Fibroblast of skin of abdomen (primary cell): ENCODE data around the gene SLC25A34. TPM values are rescaled to one million over a fixed set of nuclear protein-coding genes. Genes with fewer than 3 reads are reported as not detected.
"Not testable (repeated sequence)": the region's sequence is repeated elsewhere in the genome, so short reads cannot be mapped to it uniquely, and the experiment has no call there.

ENCODE experiments used
- DNase-seq: peaks from one replicate; pipeline ENCODE4 v3.0.0-alpha.2; 2013
- polyA plus RNA-seq, 2 experiments: library from polyadenylated mRNA; unstranded; fragments of 120-200 nt; gene quantifications; one replicate each; pipeline ENCODE4 v1.2.1, GENCODE V29; 2013; ENCODE audit not compliant: insufficient read length in 2 of 2

The SLC25A34 gene
- 0.51 TPM for polyA plus RNA-seq (2013, experiment 1 of 2; ENCODE audit: insufficient read length)
- polyA plus RNA-seq (2013, experiment 2 of 2; ENCODE audit: insufficient read length): 1.1 TPM

DNA sequence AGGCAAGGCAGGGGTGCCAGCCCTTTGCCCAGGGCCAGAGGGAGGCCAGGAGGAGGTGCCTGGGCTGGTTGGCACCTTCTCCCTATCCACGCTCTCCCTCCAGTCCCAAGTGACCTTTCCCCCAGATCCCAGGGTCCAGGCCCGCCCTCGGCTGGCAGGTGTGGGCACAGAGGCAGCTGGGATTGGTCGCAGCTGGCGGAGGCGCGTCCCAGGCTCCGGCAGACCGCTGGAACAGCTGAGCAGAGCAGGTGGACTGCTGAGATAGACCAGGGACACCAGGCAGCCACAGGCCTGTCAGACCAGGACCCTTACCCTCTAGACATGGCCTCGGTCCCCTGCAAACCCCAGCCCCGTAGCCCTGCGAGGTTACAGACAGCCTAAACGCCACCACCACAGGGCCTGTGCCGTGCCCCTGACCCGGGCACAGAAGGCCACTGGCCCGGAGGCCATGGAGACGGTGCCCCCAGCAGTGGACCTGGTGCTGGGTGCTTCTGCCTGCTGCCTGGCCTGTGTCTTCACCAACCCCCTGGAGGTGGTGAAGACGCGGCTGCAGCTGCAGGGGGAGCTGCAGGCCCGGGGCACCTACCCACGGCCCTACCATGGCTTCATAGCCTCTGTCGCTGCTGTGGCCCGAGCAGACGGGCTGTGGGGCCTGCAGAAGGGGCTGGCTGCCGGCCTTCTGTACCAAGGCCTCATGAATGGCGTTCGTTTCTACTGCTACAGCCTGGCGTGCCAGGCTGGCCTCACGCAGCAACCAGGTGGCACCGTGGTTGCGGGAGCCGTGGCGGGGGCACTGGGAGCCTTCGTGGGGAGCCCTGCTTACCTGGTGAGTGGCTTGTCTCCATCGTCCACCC, at the start of gene SLC25A34:
TSS of gene SLC25A34 (plus strand) at position 221 of the 854 bp plus-strand sequence. CDS start at position 449, 228 bp downstream.
- DNase-seq: no peak

DNA sequence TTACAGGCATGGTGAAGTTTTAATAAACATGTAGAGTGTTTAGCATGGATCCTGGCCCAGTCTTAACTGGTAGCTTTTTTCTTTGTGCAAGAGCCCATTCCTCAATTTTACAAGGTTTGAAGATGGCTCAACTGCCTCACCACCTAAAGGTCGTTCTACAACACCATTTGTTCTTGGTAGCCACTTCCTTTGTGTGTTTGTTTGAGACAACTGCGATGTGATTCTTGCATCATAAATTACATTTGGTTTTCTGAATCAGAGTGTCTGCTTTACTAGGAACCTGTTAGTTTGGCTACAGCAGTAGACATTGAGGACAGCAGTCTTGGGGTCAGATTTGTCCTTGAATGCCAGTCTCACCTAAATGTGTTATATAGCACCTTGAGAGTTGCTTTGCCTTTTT, 48.6 kb upstream of the SLC25A34 start:
- no peak for DNase-seq

DNA sequence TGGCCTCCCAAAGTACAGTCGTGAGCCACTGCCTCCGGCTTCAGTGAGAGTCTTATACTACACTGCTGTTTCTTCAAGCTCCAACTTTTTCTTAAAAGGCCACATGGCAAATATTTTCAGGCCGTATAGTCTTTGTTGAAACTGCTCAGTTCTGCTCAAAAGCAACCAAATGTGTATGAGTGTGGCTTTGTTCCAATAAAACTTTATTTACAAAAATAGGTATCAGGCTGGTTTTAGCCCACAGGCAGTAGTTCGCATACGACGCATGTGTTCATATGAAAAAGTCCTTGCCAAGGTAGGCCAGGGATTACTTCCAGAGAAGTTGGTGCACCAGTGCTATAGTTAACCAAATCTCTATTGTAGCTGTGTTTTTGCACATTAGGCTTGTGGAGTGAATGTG, 45.7 kb upstream of the SLC25A34 start:
- DNase-seq: no peak

DNA sequence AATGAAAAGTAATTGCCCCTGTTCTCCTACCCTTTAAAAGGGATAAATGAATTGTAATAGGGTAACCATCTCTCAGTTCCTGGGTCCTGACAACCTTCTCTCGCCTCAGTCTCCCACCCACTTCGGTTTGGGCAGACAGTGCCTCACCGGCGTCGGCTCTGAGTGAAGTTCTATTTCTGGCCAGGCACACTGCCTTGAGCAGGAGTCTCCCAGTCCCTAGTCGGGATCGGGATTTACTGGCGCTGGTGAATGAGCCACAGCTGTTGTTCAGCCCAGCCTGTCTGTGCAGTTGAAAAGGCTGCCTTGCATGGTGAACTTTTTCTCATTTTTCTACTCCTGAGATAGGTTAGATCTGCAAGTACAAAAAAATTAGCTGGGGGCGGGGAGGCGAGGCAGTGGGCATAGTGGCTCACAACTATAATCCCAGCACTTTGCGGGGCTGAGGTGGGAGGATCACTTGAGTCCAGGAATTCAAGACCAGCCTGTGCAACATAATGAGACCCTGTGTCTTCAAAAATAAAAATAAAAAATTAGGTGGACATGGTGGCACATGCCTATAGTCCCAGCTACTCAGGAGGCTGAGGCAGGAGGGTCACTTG, 44.5 kb upstream of the SLC25A34 start:
- no peak for DNase-seq

DNA sequence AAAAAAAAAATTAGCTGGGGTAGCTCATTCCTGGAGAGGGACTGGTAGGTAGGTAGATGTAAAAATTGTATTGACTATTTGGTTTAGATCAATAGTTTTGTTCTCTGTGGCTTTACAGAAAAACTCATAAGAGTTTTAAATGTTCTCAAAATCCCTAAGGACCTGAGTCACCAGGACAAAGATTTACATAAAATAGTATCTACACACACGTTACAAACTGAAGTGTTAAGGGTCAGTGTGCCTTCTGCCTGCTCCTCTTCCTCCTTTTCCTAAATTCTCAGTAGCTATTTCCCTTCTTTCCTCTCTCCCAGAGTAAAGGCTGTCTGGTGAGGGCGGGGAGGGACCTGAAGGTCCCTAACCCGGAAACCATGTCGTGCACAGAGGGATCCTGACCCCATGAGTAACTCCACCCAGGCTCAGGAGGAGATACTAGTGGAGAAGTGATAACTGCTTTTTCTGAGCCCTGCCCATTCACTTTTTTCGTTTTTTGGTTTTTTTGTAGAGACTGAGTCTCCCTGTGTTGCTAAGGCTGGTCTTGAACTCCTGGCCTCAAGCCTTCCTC, 43.9 kb upstream of the SLC25A34 start:
- no peak for DNase-seq

DNA sequence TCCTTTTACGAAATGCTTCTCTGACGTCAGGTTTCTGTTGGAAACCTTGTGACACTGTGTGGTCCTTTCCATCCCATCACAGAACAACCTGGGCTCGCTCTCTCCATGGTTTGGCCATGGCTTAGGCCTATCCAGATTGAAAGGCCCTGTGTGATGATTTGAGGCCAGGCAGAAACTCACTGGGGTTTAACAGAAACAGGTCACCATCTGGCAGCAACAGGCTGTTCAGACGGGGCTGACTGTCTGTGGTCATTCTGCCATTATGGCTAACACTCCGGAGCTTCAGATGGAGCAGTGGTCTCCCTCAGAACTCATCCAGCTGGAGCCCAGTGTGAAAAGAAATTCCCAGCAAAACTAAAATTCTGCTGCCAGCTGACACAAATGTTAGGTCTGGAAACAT, 42.7 kb upstream of the SLC25A34 start:
- no peak for DNase-seq

DNA sequence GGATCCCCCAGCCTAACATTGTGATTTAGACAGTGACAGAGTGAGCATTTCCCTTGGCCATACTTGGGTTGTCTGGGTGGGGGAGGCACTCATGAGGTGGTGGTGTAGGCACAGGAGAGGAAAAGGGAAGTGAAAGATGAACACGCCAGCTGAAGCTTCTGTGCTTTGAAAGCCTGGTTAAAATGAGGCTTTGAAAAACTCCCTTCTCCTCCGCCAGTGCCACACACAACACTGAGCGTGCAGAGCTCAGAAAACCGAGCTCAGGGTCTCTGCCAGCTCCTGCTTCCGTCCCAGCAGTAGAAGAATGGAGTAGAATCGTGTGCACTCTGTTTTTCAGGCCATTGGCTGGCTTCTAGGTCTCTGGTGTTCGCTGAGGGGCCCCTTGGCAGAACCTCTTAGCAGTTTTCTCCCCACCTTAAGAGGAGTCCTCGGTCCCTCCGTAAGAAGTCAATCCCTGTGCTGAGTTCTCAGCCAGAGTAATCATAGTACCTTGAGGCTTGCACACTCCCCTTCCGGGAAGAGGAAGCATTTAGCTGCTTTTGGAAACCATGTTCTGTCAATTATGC, 39.0 kb upstream of the SLC25A34 start:
- DNase-seq: no peak

DNA sequence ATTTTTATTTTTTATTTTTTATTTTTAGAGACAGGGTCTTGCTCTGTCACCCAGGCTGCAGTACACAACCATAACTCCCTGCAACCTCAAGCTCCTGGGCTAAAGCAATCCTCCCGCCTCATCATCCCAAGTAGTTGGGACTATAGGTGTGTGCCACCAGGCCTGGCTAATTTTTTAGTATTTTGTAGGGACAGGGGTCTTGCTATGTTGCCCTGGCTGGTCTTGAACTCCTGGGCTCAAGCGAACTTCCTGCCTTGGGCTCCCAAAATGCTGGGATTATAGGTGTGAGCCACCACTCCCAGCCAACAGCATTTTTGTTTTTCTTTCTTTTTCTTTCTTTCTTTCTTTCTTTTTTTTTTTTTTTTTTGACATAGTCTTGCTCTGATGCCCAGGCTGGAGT, 37.9 kb upstream of the SLC25A34 start:
- no peak for DNase-seq

DNA sequence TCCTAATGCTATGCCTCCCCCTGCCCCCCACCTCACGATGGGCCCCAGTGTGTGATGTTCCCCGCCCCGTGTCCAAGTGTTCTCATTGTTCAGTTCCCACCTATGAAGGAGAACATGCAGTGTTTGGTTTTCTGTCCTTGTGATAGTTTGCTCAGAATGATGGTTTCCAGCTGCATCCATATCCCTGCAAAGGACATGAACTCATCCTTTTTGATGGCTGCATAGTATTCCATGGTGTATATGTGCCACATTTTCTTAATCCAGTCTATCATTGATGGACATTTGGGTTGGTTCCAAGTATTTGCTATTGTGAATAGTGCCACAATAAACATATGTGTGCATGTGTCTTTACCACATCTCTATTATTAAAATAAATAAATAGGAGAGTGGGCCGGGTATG, 36.7 kb upstream of the SLC25A34 start:
- DNase-seq: not testable (repeated sequence)

DNA sequence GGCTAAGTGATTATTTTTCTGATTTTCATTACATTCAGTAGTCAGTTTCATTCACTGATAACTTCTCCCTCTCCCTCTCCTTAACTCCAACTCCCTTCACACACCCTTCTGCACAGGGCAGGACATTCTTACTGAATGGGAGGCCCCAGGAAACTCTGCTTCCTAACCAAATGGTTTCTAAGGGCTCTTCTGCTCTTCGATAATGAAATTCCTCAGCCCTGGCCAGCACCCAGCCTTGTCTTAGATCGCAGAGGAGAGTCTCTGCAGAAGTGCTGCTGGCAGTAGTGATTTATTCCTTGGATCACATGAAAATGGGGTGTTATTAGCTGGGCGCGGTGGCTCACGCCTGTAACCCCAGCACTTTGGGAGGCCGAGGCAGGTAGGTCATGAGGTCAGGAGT, 35.5 kb upstream of the SLC25A34 start:
- DNase-seq: no peak

DNA sequence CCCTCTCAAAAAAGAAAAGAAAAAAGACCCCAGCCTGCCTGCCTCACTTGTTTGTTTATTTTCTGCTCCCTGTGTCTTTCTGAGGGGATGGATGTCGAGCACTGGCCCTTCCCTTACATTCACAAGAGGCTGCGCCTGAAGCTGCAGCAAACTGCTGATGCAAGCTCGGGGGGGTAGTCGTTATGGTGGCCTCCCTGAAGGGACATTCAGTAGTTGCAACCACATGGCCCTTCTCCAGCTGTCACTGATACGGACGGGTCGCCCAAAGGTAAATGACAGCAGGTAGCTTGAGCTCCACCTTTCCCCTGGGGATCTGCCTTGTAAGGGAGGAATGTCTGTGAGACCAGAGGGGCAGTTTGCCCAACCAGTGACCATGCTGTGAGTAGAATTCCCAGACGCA, 34.3 kb upstream of the SLC25A34 start:
- DNase-seq: no peak

DNA sequence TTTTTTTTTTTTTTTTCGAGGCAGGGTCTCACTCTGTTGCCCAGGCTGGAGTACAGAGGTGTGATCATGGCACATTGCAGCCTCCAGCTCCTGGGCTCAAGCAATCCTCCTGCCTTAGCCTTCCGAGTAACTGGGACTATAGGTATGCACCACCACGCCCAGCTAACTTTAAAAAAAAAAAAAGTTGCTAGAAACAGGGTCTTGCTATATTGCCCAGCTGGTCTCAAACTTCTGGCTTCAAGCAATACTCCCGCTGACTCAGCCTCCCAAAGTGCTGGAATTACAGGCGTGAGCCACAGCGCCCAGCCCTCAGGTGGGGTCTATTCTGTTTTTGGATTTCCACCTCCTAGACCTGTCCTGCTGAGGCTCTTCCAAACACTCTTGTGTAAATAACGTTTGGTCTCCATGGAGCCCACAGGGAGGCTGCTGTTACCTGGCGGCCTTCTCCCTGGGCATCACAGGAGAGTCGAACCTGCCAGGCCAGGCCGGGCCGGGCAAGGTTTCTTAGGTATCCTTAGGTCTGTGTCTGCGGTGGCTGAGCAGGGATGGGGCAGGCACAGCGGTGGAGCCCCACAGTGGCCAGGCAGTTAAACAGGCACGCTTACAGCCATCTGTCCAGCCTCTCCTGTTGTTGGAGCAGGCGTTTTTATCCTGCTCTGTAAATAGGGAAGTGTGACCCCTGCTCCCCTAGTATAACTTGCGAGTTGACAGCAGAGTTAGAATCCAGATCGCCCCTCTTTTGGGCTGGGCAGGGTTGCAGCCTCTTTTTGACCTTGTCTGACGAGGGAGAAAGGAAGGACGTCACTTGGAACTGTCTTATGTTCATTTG, 33.1 kb upstream of the SLC25A34 start:
- no peak for DNase-seq

DNA sequence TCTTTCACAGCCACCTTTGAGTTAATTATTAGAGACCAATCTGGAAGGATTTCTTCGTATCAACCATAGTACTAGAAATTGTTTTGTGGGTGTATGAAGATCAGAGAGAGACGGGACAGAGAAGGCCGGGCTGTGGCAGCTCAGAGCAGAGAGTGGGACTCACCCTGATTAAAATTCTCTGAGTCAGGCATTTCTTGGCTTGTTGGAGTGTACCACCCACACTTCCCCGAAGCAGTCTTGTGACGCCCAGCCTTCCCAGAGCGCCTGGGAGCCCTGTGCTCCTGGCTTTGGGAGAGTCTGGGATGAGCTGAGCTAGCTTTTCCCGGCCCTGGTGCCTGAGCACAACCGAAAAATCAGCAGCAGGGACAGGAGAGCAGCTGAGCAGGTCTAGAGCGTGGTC, 32.5 kb upstream of the SLC25A34 start:
- peak; percentile 89 for DNase-seq

DNA sequence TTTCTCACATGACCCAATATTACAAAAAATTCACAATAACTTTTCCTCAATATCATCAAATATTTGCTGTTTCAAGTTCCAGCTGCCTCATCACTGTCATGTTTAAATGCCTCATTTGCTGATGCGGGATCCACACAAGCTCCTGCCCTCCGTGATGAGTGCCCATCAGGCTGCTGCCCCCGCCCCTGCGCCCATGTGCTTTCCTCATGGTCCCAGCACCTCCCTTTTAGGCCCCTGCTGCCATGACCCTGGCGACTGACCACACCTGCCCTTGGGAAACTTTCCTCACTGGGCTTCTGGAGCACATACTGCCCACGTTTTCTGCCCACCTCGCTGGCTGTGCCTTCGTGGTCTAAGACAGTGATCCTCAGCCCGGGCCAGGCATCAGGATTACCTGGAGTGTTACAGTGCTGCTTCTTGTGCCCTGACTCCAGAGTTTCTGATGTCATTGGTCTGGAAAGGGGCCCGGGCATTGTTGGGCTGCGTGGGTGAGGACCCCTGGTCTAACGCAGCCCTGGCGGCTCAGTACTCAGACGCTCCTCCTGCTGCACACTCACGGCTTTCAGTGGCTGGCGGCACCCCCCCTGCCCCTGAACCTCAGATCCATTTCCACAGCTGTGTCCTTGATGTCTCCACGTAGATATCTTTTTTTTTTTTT, 31.4 kb upstream of the SLC25A34 start:
- no peak for DNase-seq

DNA sequence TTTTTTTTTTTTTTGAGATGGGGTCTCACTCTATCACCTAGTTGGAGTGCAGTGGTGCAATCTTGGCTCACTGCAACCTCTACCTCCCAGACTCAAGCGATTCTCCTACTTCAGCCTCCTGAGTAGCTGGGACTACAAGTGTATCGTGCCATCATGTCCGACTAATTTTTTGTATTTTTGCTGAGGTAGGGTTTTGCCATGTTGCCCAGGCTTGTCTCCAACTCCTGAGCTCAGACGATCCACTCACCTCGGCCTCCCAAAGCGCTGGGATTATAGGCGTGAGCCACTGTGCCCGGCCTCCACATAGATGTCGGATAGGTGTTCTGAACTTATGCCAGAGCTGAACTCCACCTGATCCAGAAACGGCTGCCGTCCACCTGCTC, 30.9 kb upstream of the SLC25A34 start:
- DNase-seq: no peak

DNA sequence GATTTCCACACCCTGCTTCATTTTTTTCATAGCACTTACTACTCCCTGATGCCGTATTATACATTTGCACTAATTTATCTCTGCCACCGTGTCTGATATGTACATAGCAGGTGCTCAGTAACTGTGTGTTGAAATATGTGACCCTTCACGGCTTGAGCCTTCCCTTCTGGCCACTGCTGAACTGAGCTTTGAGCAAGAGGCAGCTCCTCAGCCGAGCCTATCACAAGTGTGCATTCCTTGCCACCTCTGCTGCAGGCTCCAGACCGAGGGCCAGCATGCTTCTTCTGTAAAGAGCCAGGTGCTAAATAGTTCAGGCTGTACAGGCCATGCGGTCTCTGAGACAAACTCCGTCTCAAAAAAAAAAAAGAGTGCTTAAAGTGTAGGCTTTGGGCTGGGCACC, 29.3 kb upstream of the SLC25A34 start:
- DNase-seq: no peak

DNA sequence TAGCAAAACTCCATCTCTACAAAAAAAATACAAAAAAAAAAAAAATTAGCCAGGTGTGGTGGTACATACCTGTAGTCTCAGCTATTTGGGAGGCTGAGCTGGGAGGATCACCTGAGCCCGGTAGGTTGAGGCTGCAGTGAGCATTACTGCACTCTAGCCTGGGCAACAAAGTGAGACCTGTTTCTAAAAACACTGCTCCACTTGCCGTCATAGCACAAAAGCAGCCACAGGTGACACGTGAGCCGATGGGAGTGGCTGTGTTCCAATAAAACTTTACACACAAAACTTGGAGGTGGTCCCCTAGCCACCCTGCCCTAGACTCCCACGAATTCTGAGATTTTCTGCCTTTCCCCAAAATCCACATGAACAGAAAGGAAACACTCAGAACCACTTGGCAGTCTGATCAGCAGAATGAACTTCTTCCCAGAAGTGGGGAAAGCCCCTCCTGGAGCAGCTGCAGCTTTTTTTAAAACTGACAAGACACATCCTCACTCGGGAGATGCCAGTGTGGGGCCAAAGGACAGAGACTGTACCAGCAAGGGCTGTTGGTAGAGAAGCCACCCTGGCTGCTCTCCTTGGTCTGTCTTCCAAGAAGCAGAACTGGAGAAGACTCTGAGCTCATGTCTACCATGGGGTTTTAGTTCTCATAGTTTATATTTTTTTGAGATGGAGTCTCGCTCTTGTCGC, 28.7 kb upstream of the SLC25A34 start:
- no peak for DNase-seq

DNA sequence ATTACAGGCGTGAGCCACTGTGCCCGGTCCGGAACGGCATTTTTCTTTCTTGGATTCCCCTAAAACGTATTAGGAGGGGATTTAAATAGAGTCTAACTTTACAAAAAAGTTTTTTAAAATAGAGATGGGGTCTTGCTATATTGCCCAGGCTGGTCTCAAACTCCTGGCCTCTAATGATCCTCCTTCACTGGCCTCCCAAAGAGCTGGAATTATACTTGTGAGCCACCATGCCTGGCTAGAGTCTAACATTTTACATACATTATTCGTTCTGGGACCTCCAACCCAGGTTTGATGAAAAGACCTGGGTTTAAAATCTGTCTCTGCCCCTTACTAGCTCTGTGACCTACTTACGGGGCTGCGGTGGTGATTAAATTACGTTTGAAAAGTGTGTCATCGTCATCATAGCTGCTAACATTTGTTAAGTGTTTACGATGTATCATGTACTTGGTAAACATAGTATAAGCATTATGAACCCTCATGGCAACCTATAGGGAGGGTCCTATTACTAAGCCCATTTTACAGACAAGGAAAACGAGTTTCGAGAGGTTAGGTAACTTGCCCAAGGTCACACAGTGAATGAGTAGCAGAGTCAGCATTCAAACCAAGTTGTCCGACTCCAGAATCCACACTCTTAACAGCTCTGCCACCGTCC, 27.4 kb upstream of the SLC25A34 start:
- DNase-seq: no peak

DNA sequence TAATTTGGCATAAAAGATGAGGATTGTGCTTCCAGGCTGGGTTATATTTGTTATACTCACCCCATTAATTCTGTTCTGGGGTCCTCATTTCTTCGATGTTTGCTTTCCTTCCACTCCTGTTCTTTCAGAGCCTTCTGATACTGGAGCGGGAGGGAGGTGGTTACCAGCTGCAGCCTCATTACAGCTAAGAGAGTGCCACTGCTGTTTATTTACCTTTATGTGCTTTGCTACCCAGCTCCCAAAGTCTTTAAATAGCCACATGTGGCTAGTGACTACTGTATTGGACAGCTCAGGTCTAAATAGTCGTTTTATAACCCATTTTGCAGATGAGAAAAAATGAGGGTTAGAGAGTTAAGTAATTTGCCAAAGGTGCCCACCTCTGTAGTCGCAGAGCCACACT, 26.8 kb upstream of the SLC25A34 start:
- no peak for DNase-seq

DNA sequence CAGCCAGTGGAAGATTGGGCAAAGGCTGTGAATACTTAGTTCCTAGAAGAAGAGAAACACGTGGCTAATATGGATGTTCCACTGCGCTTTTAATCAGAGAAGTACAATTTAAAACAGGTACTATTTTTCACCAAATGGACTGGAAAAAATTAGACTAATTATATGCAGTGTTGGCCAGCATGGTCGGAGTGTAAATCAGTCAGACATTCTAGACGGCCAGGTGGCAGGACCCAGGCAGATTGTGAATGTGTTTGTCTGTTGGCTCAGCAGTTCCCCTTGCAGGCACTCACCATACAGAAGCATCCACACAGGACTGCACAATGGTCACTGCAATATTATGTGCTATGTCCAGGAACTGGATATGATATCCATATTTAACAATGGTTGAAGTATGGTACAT, 23.9 kb upstream of the SLC25A34 start:
- no peak for DNase-seq
